ENCODE data around the gene YAF2.

YAF2 gene

DNA sequence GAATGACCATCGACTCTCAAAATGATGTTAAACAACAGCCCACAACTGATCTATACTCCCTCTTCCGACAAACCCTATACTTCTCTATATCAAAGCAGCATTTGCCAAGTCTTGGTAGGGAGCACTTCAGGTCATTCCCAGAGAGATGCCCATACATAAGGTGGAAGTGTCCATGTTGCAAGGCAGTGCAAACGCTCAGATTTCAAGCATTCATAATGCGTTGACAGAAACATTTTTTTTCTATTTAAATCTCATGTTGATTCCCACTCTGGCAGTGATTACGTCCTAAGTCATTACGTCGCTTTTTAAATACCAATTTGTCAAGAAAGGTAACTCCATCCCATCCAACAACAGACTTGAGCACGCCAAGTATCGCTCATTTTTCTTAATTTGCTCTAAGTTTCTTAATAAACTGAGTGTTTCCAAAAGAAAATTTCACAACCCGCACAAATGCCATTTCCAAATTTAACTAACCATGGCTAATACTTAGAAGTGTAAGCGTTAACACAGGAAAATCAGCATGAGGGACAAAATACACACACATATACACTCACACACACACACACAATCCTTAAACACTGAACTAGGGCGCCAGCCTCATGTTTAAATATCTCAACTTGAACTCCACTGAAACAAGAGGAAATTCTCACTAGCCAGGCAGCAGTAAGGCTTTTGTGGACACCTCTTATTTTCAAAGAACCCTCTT, 94.4 kb downstream of the YAF2 start:
- FAIRE-seq = no peak

- FAIRE-seq = no peak
Measured at GRCh38 chr12:42141981-42142606, 96.0 kb downstream of the YAF2 start.

- no peak for FAIRE-seq
Measured at GRCh38 chr12:42140901-42141300, 97.1 kb downstream of the YAF2 start.

- FAIRE-seq = no peak
Measured at GRCh38 chr12:42135259-42135814, 102.7 kb downstream of the YAF2 start.

GRCh38 chr12:42130672-42131402, 107.2 kb downstream of the YAF2 start:
- FAIRE-seq = no peak

DNA sequence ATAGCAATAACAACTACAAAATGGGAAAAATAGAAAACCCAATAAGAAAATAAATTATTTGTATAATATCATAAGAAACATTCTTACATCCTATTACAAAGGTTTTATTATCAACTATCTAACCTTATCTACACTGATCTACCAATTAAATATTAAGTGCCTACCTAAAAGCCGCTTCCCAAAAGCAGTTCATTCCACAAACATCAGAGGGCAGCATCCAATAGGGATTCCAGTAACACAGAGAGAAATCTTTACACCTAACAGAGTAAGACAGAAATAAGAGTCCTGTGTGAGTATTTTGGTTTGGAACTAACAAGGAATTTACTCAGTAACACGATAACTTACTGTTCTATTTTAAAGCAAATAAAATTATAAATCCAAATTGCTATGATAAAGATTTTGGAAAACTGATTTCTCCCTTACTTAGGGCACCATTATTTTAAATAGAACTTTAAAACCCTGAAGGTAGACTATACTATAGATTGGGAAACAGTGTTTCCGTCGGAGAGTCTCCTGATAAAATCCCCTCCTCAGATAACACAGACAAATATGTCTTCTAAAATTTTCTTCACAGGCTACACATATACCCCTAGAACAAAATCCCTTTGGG, 108.3 kb downstream of the YAF2 start:
- FAIRE-seq = peak; percentile 84

GRCh38 chr12:42128888-42129287, 109.2 kb downstream of the YAF2 start:
- no peak for FAIRE-seq

GRCh38 chr12:42128327-42128726, 109.7 kb downstream of the YAF2 start:
- peak; percentile 41 for FAIRE-seq

- FAIRE-seq = no peak
Measured at GRCh38 chr12:42126963-42127362, 111.1 kb downstream of the YAF2 start.

DNA sequence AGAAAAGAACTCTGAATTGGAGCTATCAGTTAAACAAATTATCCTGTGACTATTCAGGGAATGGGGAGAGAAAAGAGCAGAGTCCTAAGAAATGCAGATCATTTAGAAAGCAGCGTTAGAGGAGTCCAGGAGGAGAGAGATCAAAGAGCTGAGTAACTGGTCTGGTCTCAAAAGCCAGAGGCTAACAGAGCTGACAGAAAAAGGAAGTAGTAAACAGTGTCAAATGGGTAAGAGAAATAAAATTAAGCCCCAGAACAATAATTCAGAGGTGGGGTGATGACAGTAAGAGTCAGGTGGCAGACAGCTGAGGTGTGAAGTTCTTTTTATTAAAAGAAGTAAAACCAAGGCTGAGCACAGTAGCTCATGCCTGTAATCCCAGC, 112.7 kb downstream of the YAF2 start:
- no peak for FAIRE-seq

DNA sequence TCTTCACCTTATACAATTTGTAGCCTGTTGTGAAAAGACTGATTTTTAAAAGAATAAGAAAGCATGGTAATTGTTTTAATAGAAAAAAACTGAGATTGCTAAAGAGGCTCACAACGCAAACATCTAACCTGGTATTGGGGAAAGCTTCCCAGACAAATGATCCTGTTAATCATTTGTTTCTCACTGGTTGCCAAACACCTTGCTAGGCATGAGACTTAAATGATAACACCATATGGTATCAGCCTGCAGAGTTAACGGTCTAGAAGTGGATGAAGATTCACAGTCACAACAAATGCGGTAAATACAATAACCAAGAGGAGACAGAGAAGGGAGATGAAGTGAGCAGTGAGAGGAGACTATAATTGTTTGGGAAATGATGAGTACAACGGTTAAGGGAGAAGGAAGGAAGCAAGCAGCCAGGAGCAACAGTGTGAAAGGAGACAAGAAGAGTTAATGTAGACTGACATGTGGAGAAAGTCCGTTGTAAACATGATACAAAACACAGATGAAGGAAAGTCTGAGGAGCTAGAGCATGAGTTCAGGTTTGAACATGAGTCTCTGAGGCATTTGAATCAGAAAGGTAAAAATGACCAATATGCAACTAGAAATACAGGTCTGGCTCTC, 113.2 kb downstream of the YAF2 start:
- FAIRE-seq = peak; percentile 24

- FAIRE-seq = no peak
Measured at GRCh38 chr12:42119085-42119633, 118.9 kb downstream of the YAF2 start.

DNA sequence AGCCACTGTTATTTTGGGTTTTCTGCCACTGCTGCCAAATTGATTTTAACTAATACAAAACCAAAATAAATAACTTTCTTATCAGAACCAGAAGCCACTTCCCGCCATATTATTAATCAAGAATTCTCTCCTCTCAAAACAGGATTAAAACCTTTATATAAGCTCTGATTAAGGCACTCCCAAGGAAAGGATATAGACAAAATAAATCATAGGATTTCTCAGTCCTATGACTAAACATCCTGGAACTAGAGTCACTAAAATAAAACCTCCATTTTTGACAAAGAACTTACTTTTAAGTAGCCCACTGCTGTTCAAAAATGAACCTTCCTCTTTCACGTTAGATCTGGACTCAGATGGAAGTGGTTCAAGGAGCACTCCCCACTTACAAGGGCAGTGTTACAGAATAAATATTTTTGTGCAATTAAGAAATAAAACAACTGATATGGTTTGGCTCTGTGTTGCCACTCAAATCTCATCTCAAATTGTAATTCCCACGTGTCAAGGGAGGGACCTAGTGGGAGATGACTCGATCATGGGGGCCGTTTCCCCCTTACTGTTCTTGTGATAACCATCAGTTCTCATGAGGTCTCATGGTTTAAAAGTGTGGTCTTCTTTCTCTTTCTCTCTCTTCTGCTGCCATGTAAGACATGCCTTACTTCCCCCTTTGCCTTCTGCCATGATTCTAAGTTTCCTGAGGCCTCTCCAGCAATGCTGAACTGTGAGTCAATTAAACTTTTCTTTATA, 119.7 kb downstream of the YAF2 start:
- no peak for FAIRE-seq

DNA sequence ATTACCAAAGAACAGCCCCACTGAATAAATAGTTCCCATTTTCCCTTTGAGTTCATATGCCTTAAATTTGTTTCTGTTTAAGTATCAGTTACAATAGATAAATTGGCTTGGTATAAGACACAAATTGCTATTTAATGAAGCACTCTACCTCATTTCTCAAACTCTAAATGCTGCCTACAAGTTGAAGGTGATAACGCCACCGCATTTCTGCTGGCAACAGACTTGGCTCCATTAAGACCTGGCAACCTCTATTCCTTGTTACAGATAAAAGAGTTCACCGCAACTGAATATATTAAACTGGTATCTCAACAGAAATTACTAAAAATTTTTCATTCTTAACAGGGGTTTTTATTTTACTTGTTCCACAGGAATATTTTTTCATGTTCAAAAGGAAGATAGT, 129.0 kb downstream of the YAF2 start:
- FAIRE-seq = peak; percentile 69
